Stimulated activated naive CD8-positive, alpha-beta T cell treated with anti-CD3 and anti-CD28 coated beads, Interleukin-15, amount 100 ng/mL, for 72 hours (primary cell): ENCODE data around the gene TRDN.

Source experiments
- ATAC-seq: fragments of 150-1000 bp; cut with Tn5 transposase; 2 replicates; pipeline ENCODE4 v1.10.0; 2021; ENCODE audit warnings: mild to moderate bottlenecking, moderate library complexity
- DNase-seq, 2 donors: peaks; one replicate each; pipeline ENCODE4 v3.0.0; 2021 to 2022
- H3K27ac Mint-ChIP-seq, 2 donors: one replicate each; pipeline ENCODE4 v1.8.0; 2022; ENCODE audit warnings: mild to moderate bottlenecking in 2 of 2, mixed read lengths in 2 of 2, moderate library complexity in 2 of 2
- H3K27me3 Mint-ChIP-seq: one replicate; pipeline ENCODE4 v1.8.0; 2022; ENCODE audit warnings: mixed read lengths
- H3K4me1 Mint-ChIP-seq: one replicate; pipeline ENCODE4 v1.8.0; 2022; ENCODE audit warnings: mild to moderate bottlenecking, mixed read lengths
- H3K4me3 Mint-ChIP-seq, 2 donors: one replicate each; pipeline ENCODE4 v1.8.0; 2022; ENCODE audit warnings: mild to moderate bottlenecking in 2 of 2, mixed read lengths in 2 of 2, moderate library complexity in 1 of 2
- H3K9me3 Mint-ChIP-seq, 2 donors: one replicate each; pipeline ENCODE4 v1.8.0; 2022; ENCODE audit warnings: mixed read lengths in 2 of 2

The TRDN gene

GRCh38 chr6:123551939-123552707 is 84.6 kb downstream of the TRDN start:
- Mint-ChIP-seq H3K27me3 (no peaks in the 10 kb centered on the region), H3K27ac (no peak overlapping the region), H3K4me3 (no peak overlapping the region), H3K4me1 (no peaks in the 10 kb centered on the region), H3K9me3 (peaks cover 7 to 19% of the 10 kb centered on the region in 2 donors)
- ATAC-seq (no peak), DNase-seq (no peak)

GRCh38 chr6:123550052-123550617 is 86.6 kb downstream of the TRDN start:
- DNase-seq, result no peak
- no peaks in the 10 kb centered on the region for H3K4me1 Mint-ChIP-seq
- no peak overlapping the region for H3K4me3 Mint-ChIP-seq

GRCh38 chr6:123549476-123549875 is 87.3 kb downstream of the TRDN start:
- H3K27ac Mint-ChIP-seq, result no peak overlapping the region
- H3K4me3 Mint-ChIP-seq, result no peak overlapping the region
- no peak for DNase-seq
- H3K27me3 Mint-ChIP-seq, result no peaks in the 10 kb centered on the region
- ATAC-seq, result no peak
- H3K4me1 Mint-ChIP-seq, result no peaks in the 10 kb centered on the region
- H3K9me3 Mint-ChIP-seq, result peaks cover 5 to 19% of the 10 kb centered on the region in 2 donors

More at GRCh38 chr6:123550052-123550617, 86.6 kb downstream of the TRDN start:
- peaks cover 5 to 19% of the 10 kb centered on the region in 2 donors for H3K9me3 Mint-ChIP-seq
- no peak overlapping the region for H3K27ac Mint-ChIP-seq
- ATAC-seq, result no peak
- H3K27me3 Mint-ChIP-seq, result no peaks in the 10 kb centered on the region

- H3K27me3 Mint-ChIP-seq, result no peaks in the 10 kb centered on the region
- H3K9me3 Mint-ChIP-seq, result peaks cover 0 to 10% of the 10 kb centered on the region in 2 donors
- H3K4me3 Mint-ChIP-seq, result no peak overlapping the region
- no peak overlapping the region for H3K27ac Mint-ChIP-seq
- H3K4me1 Mint-ChIP-seq, result no peaks in the 10 kb centered on the region
- no peak for DNase-seq
- ATAC-seq, result no peak
These were observed 89.4 kb downstream of the TRDN start for GRCh38 chr6:123547216-123547978.

GRCh38 chr6:123546537-123546936 is 90.2 kb downstream of the TRDN start:
- Mint-ChIP-seq H3K9me3 (peaks cover 0 to 10% of the 10 kb centered on the region in 2 donors), H3K4me3 (no peak overlapping the region), H3K4me1 (no peaks in the 10 kb centered on the region), H3K27me3 (no peaks in the 10 kb centered on the region), H3K27ac (no peak overlapping the region)
- DNase-seq, result no peak
- ATAC-seq, result no peak

GRCh38 chr6:123541462-123541861 is 95.3 kb downstream of the TRDN start:
- H3K4me3 Mint-ChIP-seq, result no peak overlapping the region
- no peak overlapping the region for H3K27ac Mint-ChIP-seq
- ATAC-seq (no peak), DNase-seq (no peak)
- H3K9me3 Mint-ChIP-seq, result no peaks in the 10 kb centered on the region
- H3K4me1 Mint-ChIP-seq, result no peaks in the 10 kb centered on the region
- H3K27me3 Mint-ChIP-seq, result no peaks in the 10 kb centered on the region

GRCh38 chr6:123533862-123534648 is 102.7 kb downstream of the TRDN start:
- no peak for DNase-seq
- no peak overlapping the region for H3K27ac Mint-ChIP-seq
- no peak for ATAC-seq
- H3K4me1 Mint-ChIP-seq, result no peaks in the 10 kb centered on the region
- H3K9me3 Mint-ChIP-seq, result peaks cover 0 to 7% of the 10 kb centered on the region in 2 donors
- H3K27me3 Mint-ChIP-seq, result no peaks in the 10 kb centered on the region
- H3K4me3 Mint-ChIP-seq, result no peak overlapping the region

GRCh38 chr6:123529843-123530242 is 106.9 kb downstream of the TRDN start:
- DNase-seq (no peak), ATAC-seq (no peak)
- Mint-ChIP-seq H3K9me3 (peaks cover 0 to 13% of the 10 kb centered on the region in 2 donors), H3K4me3 (no peak overlapping the region), H3K27me3 (no peaks in the 10 kb centered on the region), H3K4me1 (no peaks in the 10 kb centered on the region), H3K27ac (no peak overlapping the region)

GRCh38 chr6:123529058-123529457 is 107.7 kb downstream of the TRDN start:
- no peak for DNase-seq
- peaks cover 0 to 13% of the 10 kb centered on the region in 2 donors for H3K9me3 Mint-ChIP-seq
- no peaks in the 10 kb centered on the region for H3K4me1 Mint-ChIP-seq
- H3K27ac Mint-ChIP-seq, result no peak overlapping the region
- H3K4me3 Mint-ChIP-seq, result no peak overlapping the region
- ATAC-seq, result no peak
- no peaks in the 10 kb centered on the region for H3K27me3 Mint-ChIP-seq

GRCh38 chr6:123527406-123527805 is 109.3 kb downstream of the TRDN start:
- Mint-ChIP-seq H3K4me1 (no peaks in the 10 kb centered on the region), H3K27ac (no peak overlapping the region), H3K4me3 (no peak overlapping the region), H3K27me3 (no peaks in the 10 kb centered on the region), H3K9me3 (peaks cover 4 to 13% of the 10 kb centered on the region in 2 donors)
- no peak for DNase-seq
- ATAC-seq, result no peak

- Mint-ChIP-seq H3K4me3 (no peak overlapping the region), H3K4me1 (no peaks in the 10 kb centered on the region), H3K9me3 (peaks cover 4 to 13% of the 10 kb centered on the region in 2 donors), H3K27ac (no peak overlapping the region), H3K27me3 (no peaks in the 10 kb centered on the region)
- no peak for ATAC-seq
- DNase-seq, result no peak
These were observed 110.6 kb downstream of the TRDN start for GRCh38 chr6:123526128-123526527.

GRCh38 chr6:123524781-123525180 is 112.0 kb downstream of the TRDN start:
- no peak overlapping the region for H3K27ac Mint-ChIP-seq

GRCh38 chr6:123520217-123520616 is 116.5 kb downstream of the TRDN start:
- Mint-ChIP-seq H3K27ac (no peak overlapping the region), H3K4me3 (no peak overlapping the region), H3K9me3 (peaks cover 4 to 10% of the 10 kb centered on the region in 2 donors), H3K4me1 (no peaks in the 10 kb centered on the region), H3K27me3 (no peaks in the 10 kb centered on the region)
- ATAC-seq (no peak), DNase-seq (no peak)

More at GRCh38 chr6:123524781-123525180, 112.0 kb downstream of the TRDN start:
- Mint-ChIP-seq H3K27me3 (no peaks in the 10 kb centered on the region), H3K4me3 (no peak overlapping the region), H3K9me3 (peaks cover 4 to 13% of the 10 kb centered on the region in 2 donors), H3K4me1 (no peaks in the 10 kb centered on the region)
- ATAC-seq (no peak), DNase-seq (no peak)

- no peak overlapping the region for H3K4me3 Mint-ChIP-seq
- ATAC-seq, result no peak
- no peak overlapping the region for H3K27ac Mint-ChIP-seq
- H3K4me1 Mint-ChIP-seq, result no peaks in the 10 kb centered on the region
- H3K9me3 Mint-ChIP-seq, result peaks cover 4 to 7% of the 10 kb centered on the region in 2 donors
- no peaks in the 10 kb centered on the region for H3K27me3 Mint-ChIP-seq
- DNase-seq, result no peak
These were observed 117.6 kb downstream of the TRDN start for GRCh38 chr6:123519189-123519505.

GRCh38 chr6:123518441-123519188 is 118.1 kb downstream of the TRDN start:
- no peak overlapping the region for H3K4me3 Mint-ChIP-seq
- no peaks in the 10 kb centered on the region for H3K27me3 Mint-ChIP-seq
- no peak for ATAC-seq
- no peaks in the 10 kb centered on the region for H3K4me1 Mint-ChIP-seq
- DNase-seq, result no peak
- no peak overlapping the region for H3K27ac Mint-ChIP-seq
- H3K9me3 Mint-ChIP-seq, result peaks cover 4 to 7% of the 10 kb centered on the region in 2 donors
